SU-DHL-6 (cell line): ENCODE measurements around the gene MUC6.

Experiments
- H2AFZ ChIP-seq: fragments of 200-600 bp; sonication (generic); 2 replicates; pipeline ENCODE4 v1.6.1; 2014; ENCODE audit warnings: low read depth, mild to moderate bottlenecking, moderate library complexity, mixed read lengths, antibody characterized with exemption, low read length; ENCODE audit not compliant: severe bottlenecking
- H3F3A ChIP-seq: fragments of 200-600 bp; shearing (Covaris generic); 2 replicates; pipeline ENCODE4 v1.6.0; 2016; ENCODE audit warnings: antibody characterized with exemption, mild to moderate bottlenecking; ENCODE audit not compliant: insufficient read depth
- H3K27ac ChIP-seq: fragments of 200-600 bp; sonication (generic); 2 replicates; pipeline ENCODE4 v1.5.1; 2016; ENCODE audit warnings: low read depth, mild to moderate bottlenecking, low read length, moderate library complexity, mixed read lengths
- H3K27me3 ChIP-seq: fragments of 200-600 bp; sonication (generic), shearing (Covaris generic); 2 replicates; pipeline ENCODE4 v1.6.0; 2014; ENCODE audit warnings: mild to moderate bottlenecking, low read length
- H3K36me3 ChIP-seq: fragments of 200-600 bp; sonication (generic); 2 replicates; pipeline ENCODE4 v1.6.1; 2014; ENCODE audit warnings: mild to moderate bottlenecking, low read length, mixed read lengths
- H3K4me2 ChIP-seq: fragments of 300-600, 200-600 bp; shearing (Covaris generic), sonication (generic); 2 replicates; pipeline ENCODE4 v1.6.0; 2014; ENCODE audit warnings: low read length, low read depth, mild to moderate bottlenecking; ENCODE audit not compliant: poor library complexity, severe bottlenecking
- H3K4me3 ChIP-seq: fragments of 200-600 bp; sonication (generic); 2 replicates; pipeline ENCODE4 v1.5.1; 2014; ENCODE audit warnings: antibody characterized with exemption, low read length, mild to moderate bottlenecking, mixed read lengths; ENCODE audit not compliant: insufficient read depth, poor library complexity, severe bottlenecking
- H3K79me2 ChIP-seq: fragments of 200-600 bp; sonication (generic); 2 replicates; pipeline ENCODE4 v1.6.1; 2014; ENCODE audit warnings: mild to moderate bottlenecking, low read length, moderate library complexity; ENCODE audit not compliant: insufficient read depth
- H3K9ac ChIP-seq: fragments of 200-600 bp; sonication (generic); 2 replicates; pipeline ENCODE4 v1.7.0; 2014; ENCODE audit warnings: mild to moderate bottlenecking, low read length
- H3K9me2 ChIP-seq: fragments of 200-600 bp; sonication (generic); replicated peaks from 2 replicates; pipeline ENCODE4 v1.6.1; 2014; ENCODE audit warnings: low read length; ENCODE audit not compliant: insufficient read depth
- H3K9me3 ChIP-seq: fragments of 200-600 bp; sonication (generic); 2 replicates; pipeline ENCODE4 v1.6.1; 2014; ENCODE audit warnings: low read length, mixed read lengths; ENCODE audit not compliant: insufficient read depth
- H4K20me1 ChIP-seq: fragments of 200-600 bp; sonication (generic); 2 replicates; pipeline ENCODE4 v1.6.1; 2014; ENCODE audit warnings: low read depth, mild to moderate bottlenecking, antibody characterized with exemption, low read length, moderate library complexity, mixed read lengths
- EZH2phosphoT487 ChIP-seq: fragments of 200-600 bp; sonication (generic), shearing (Covaris generic); conservative IDR thresholded peaks from 2 replicates; pipeline ENCODE4 v1.6.1; 2018; ENCODE audit warnings: mild to moderate bottlenecking, antibody characterized with exemption, low read length, moderate library complexity, mixed read lengths
- TF ChIP-seq, protein P1 (sequence below): fragments of 200-600 bp; sonication (generic); IDR thresholded peaks from one replicate; pipeline ENCODE4 v1.5.1; 2017; ENCODE audit warnings: antibody characterized with exemption, mild to moderate bottlenecking, low read length, moderate library complexity; ENCODE audit not compliant: insufficient read depth, poor library complexity, severe bottlenecking

Gene MUC6

DNA sequence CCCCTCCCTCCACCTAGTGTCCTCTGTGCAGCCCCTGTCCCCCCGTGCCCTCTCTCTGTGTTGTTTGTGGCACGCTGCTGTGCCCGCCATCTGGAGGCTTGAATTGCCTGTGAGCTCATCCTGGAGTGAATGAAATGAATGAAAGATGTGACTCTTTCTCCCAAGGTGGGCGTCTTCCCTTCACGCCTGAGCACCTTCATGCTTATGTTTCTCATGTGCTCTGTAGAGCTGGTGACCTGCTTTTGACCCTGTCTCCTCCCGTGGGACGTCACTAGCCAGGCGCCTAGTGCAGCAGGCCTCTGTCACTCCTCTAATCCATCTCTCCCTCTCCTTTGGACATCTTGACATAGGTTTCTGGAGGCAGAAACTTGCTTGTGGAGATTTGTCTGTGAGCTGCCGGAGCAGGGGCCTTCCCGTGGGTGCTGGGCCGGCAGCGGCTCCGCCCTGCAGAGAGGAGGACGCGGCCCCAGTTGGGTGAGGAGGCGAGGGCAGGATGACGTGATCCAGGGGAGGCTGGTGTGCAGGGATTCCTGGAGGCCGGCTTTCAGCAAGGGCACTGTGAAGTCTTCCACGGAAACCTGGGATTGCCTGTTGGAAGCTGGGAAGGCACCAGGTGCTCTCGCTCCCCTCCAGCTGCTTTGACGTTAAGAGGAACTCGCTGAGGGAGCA, 40.6 kb downstream of the MUC6 start:
- Histone ChIP-seq H3K27me3 (no peaks in the 10 kb centered on the region), H3K79me2 (no peaks in the 10 kb centered on the region), H2AFZ (no peak overlapping the region), H3K4me3 (no peak overlapping the region), H3K27ac (no peak overlapping the region), H3K4me2 (no peak overlapping the region), H3K9me3 (no peaks in the 10 kb centered on the region), H3K36me3 (no peaks in the 10 kb centered on the region), H4K20me1 (no peaks in the 10 kb centered on the region), H3K9ac (no peak overlapping the region), H3F3A (no peaks in the 10 kb centered on the region), H3K9me2 (no peaks in the 10 kb centered on the region)
- TF ChIP-seq, protein P1, sequence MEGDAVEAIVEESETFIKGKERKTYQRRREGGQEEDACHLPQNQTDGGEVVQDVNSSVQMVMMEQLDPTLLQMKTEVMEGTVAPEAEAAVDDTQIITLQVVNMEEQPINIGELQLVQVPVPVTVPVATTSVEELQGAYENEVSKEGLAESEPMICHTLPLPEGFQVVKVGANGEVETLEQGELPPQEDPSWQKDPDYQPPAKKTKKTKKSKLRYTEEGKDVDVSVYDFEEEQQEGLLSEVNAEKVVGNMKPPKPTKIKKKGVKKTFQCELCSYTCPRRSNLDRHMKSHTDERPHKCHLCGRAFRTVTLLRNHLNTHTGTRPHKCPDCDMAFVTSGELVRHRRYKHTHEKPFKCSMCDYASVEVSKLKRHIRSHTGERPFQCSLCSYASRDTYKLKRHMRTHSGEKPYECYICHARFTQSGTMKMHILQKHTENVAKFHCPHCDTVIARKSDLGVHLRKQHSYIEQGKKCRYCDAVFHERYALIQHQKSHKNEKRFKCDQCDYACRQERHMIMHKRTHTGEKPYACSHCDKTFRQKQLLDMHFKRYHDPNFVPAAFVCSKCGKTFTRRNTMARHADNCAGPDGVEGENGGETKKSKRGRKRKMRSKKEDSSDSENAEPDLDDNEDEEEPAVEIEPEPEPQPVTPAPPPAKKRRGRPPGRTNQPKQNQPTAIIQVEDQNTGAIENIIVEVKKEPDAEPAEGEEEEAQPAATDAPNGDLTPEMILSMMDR = no peak
- TF ChIP-seq EZH2phosphoT487 = no peak

DNA sequence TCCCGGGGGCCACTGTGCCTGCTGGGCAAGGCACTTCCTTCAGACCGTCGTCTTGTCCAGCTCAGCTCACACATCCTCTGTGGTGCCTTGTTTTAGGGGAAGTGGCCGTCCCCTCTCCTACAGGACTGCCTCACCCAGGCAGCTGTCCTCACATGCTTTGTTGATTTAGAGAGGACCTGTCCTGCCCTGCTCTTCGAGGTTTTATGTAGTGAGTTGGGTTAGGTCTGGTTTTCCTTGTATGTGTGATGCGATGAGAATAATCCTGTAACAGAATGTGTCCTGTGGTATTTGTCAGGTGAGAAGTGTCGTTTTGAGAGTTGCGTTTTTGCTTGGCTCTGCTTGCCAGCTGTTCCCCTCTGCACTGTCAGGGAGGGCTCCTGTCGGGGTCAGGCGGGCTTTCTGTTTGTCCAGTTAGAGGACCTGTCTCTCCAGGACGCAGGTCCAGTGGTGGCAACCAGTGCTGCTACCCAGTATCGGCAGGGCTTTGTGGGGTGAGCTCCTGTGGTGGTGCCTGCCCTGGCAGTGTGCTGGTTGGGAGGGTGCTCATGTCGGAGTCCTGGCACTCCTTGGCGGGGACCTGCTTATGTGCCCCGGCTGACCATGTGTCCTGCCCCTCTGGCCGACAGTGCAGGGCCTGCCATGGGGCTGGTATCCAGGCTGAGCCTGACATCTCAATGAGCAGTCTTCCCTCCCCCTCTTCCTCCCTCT, 41.3 kb downstream of the MUC6 start:
- Histone ChIP-seq H3K27me3 (no peaks in the 10 kb centered on the region), H3K9me2 (no peaks in the 10 kb centered on the region), H2AFZ (no peak overlapping the region), H4K20me1 (no peaks in the 10 kb centered on the region), H3K9ac (no peak overlapping the region), H3K9me3 (no peaks in the 10 kb centered on the region), H3K4me3 (no peak overlapping the region), H3K4me2 (no peak overlapping the region), H3F3A (no peaks in the 10 kb centered on the region), H3K79me2 (no peaks in the 10 kb centered on the region), H3K27ac (no peak overlapping the region), H3K36me3 (no peaks in the 10 kb centered on the region)
- TF ChIP-seq EZH2phosphoT487 = no peak
- TF ChIP-seq, protein P1 = no peak

DNA sequence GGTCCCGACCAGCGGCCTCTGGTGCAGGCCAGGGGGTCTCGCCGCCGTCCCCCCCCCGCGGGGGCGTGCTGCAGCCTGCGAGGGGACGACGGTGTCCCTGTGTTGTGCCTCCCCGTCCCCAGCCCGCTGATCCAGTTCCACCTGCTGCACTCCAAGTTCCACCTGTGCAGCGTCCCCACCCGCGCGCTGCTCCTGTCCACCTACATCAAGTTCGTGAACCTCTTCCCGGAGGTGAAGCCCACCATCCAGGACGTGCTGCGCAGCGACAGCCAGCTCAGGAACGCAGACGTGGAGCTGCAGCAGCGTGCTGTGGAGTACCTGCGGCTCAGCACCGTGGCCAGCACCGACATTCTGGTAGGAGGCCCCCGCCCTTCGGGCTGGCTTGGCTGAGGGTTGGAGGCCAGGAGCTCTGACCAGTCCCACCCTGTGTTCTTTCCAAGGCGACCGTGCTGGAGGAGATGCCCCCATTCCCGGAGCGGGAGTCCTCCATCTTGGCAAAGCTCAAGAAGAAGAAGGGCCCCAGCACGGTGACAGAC, 42.8 kb downstream of the MUC6 start:
- Histone ChIP-seq H3K36me3 (no peaks in the 10 kb centered on the region), H3K9ac (no peak overlapping the region)

More for the DNA sequence above, 42.8 kb downstream of the MUC6 start:
- H3K27me3 ChIP-seq = no peaks in the 10 kb centered on the region
- H3K4me2 ChIP-seq = no peak overlapping the region
- no peaks in the 10 kb centered on the region for H3K79me2 ChIP-seq
- H3K27ac ChIP-seq = no peak overlapping the region
- H3F3A ChIP-seq = no peaks in the 10 kb centered on the region
- H3K9me3 ChIP-seq = no peaks in the 10 kb centered on the region
- H3K9me2 ChIP-seq = no peaks in the 10 kb centered on the region
- TF ChIP-seq, protein P1 = no peak
- TF ChIP-seq EZH2phosphoT487 = no peak
- no peak overlapping the region for H3K4me3 ChIP-seq
- H2AFZ ChIP-seq = no peak overlapping the region
- no peaks in the 10 kb centered on the region for H4K20me1 ChIP-seq
